ENCODE results near the gene VEGFB.

Gene VEGFB

DNA sequence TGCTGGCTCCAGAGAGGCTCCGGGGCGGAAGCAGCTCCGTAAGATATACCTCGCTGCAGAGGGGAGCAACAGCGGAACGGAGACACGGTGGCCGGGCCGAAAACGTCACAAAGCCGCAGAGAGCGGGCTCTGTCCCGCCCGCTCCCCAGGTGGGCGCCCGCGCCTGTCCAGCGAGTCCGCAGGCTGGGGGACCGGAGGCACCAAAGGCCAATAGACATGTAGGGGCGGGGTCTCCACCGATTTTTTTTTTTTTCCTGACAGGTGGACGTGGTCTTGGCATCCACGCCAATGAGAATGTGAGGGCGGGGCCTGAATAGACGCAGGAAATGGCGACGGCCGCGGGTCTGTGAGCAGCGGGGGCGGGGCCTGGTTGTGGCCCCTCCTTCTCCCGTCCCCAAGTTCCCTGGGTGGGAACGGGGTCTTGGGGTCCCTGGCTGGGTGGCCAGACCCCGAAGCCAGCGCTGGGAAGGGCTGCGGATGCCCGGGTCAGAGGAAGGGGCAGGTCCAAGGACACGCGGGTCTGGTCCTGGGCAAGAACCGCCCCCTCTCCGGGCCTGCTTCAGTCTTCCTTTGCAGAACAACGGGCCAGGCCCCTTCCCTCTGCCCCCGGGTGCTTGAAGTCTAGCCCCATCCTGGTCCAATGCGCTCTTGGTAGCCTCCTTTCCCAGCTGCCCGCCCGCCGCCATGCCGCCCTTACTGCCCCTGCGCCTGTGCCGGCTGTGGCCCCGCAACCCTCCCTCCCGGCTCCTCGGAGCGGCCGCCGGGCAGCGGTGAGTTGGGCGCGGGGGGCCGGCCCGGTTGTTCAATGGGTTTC lies 4.0 kb upstream of the VEGFB start, which contains the start of gene DNAJC4:
Gene DNAJC4, plus strand, starts transcription at position 378 of the 814 bp plus-strand sequence. Its CDS starts 307 bp downstream, at position 685.
- in situ Hi-C loops (cut with MboI; ENCODE audit: low sequenced_read_pairs): no loop called here

DNA sequence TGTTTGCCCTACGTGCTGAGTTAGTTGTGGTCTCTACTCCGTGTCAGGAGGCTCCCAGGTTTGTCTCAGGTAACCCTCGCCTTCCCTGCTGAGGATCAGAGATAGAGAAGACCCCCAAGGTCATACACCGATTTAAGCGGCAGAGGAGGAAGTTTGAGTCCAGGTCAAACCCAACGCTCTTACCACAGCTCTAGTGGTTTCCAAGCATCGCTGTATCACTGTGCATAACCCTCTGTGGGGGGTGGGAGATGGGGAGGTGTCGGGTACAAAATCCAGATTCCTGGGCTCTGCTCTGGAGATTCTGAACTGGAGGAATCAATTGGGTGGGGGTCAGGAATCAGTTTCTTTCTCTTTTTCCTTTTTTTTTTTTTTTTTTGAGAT lies 3.4 kb upstream of the VEGFB start:
- in situ Hi-C loops (cut with MboI; ENCODE audit: low sequenced_read_pairs): no loop called here

DNA sequence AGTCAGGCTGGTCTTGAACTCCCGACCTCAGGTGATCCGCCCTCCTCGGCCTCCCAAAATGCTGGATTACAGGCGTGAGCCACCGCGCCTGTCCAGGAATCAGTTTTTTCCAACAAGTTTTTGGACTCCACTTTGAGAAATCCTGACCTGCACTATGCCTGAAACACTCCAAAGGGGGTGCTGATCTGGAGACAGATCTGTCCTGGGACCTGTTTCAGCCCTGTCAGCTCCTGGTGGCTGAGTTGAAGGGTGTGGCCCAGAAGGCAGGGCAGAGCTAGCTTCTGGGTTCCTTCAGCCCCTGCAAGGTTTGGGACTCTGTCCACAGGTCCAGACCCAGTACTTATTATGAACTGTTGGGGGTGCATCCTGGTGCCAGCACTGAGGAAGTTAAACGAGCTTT lies 2.8 kb upstream of the VEGFB start:
- in situ Hi-C loops (cut with MboI; ENCODE audit: low sequenced_read_pairs): no loop called here

DNA sequence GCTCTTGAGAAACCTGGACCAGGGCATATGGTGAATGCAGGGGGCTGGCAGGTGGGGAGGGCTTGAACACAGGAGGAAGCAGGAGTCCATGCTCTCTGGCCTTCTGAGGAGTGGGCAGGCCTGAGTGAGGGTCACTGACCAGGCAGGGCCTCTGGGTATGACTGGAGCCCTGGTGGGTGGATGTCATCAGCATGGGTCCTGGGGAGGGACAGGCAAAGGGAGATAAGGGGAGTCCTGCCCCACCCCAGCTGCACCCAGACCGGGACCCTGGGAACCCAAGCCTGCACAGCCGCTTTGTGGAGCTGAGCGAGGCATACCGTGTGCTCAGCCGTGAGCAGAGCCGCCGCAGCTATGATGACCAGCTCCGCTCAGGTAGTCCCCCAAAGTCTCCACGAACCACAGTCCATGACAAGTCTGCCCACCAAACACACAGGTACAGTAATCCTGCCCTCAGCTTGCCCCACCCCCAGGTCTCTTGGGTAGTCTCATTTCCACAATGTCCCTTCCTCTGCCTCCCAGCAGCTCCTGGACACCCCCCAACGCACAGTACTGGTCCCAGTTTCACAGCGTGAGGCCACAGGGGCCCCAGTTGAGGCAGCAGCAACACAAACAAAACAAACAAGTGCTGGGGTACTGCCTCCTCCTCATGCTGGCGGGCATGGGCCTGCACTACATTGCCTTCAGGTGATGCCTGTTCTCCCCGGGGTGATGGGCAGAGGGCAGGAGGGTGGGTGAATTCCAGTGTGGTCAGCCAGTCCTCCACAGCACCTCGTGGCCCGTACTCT lies 2.0 kb upstream of the VEGFB start:
- in situ Hi-C loops (cut with MboI; ENCODE audit: low sequenced_read_pairs): no loop called here

DNA sequence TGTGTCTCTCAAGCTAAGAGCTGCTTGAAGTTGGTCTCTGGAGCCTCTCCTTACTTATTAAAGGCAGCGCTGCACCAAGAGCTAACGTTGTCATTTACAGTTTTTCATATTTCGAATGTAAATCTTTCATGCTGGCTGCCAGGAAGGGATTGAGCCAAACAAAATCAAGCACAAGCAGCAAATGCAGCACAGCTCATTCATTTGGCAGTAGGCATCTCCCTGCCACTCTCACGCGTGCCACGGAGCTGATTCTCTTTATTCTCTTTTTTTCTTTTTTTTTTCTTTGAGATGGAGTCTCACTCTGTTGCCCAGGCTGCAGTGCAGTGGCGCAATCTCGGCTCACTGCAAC lies 1.4 kb upstream of the VEGFB start:
- in situ Hi-C loops (cut with MboI; ENCODE audit: low sequenced_read_pairs): no loop called here

DNA sequence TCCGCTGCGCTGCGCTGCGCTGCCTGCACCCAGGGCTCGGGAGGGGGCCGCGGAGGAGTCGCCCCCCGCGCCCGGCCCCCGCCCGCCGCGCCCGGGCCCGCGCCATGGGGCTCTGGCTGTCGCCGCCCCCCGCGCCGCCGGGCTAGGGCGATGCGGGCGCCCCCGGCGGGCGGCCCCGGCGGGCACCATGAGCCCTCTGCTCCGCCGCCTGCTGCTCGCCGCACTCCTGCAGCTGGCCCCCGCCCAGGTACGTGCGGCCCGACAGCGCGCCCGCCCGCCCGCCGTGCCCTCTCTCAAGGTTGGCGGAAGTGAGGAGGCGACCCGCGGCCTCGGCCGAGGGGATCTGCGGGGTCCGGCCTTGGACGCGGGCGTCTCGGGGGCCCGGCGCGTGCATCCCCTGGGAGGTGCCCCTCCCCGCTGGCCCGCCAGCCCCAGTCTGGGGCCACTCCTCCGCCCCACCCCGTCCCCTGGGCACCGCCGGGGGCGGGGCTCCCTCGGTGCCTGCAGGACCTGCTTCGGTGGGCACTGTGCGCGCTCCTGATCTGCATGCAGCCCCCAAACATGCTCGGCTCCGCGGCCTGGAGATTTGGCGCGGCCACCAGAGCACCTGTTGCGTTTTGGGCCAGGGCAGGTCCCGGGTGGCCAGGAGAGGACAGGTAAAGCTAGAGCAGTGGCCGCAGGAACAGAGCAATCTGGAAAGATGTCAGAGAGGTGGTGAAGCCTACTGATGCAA lies 429 bp downstream of the VEGFB start:
- in situ Hi-C loops (cut with MboI; ENCODE audit: low sequenced_read_pairs): no loop called here

DNA sequence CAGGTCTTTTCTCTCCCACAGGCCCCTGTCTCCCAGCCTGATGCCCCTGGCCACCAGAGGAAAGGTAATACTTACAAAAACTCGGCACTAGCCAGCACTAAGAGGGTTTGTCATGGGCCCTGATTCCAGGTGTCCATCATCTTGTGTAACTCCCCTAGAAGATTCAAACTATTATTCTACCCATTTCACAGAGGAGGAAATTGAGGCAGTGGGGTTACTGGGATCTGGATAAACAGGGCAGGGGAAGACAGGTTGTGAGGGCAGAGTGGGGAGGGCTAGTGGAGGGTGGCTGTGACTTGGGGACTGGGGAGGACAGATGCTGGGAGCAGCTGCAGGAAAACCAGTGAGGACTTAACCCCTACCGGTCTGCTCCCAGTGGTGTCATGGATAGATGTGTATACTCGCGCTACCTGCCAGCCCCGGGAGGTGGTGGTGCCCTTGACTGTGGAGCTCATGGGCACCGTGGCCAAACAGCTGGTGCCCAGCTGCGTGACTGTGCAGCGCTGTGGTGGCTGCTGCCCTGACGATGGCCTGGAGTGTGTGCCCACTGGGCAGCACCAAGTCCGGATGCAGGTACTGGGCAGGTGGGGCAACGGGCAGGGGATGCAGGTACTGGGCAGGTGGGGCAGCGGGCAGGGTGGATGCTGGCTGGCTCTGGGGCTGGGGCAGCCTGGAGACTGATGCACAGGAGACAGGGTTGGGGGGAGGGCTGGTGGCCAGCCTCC lies 1.2 kb downstream of the VEGFB start:
- in situ Hi-C loops (cut with MboI; ENCODE audit: low sequenced_read_pairs): no loop called here

DNA sequence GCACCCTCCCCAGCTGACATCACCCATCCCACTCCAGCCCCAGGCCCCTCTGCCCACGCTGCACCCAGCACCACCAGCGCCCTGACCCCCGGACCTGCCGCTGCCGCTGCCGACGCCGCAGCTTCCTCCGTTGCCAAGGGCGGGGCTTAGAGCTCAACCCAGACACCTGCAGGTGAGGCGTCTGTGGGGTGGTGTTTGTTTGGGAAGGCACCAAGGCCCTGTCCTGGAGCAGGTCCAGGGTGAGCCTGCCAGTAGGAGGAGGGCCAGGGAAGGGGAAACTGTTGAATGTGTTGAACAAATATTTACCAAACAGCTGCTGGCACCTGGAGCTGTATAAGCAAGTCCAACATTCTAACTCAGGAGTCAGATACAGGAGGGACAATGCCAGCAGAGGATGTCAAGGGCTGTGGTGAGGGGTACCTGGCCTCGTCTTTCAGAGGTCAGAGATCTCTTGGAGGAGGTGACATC lies 3.1 kb downstream of the VEGFB start:
- in situ Hi-C loops (cut with MboI; ENCODE audit: low sequenced_read_pairs): no loop called here

DNA sequence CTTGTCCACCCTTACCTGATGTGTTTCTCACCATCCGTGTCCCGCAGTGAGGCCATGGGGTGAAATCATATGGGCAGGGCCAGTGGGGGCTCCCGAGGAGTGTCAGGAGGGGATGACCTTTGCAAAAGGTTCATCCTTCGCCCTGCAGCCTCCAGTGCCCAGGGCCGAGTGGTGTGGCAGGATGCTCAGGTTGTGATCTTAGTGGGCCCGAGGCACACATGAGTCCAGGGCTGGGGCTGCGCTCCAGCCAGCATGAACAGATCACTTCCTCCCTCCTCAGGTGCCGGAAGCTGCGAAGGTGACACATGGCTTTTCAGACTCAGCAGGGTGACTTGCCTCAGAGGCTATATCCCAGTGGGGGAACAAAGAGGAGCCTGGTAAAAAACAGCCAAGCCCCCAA lies 3.7 kb downstream of the VEGFB start:
- in situ Hi-C loops (cut with MboI; ENCODE audit: low sequenced_read_pairs): no loop called here

DNA sequence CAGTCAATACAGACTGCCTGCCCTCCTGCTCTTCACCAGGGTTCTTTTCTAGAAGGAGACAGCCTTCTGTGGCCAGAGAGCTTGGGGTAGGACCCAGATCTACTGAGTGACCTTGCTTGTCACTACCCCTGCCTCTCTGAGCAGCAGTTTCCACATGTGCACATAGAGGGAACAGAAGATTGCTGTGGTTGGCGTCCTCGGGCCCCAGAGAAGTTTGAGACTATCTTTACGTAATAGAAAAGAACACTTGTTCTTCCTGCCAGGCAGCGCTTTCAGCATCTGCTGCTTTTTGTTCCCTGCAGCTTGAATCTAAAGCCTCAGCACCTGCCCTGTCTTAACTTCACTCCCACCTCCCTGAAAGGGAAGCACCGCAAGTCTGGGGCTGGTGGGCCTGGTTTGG lies 4.6 kb downstream of the VEGFB start:
- in situ Hi-C loops (cut with MboI; ENCODE audit: low sequenced_read_pairs): no loop called here

DNA sequence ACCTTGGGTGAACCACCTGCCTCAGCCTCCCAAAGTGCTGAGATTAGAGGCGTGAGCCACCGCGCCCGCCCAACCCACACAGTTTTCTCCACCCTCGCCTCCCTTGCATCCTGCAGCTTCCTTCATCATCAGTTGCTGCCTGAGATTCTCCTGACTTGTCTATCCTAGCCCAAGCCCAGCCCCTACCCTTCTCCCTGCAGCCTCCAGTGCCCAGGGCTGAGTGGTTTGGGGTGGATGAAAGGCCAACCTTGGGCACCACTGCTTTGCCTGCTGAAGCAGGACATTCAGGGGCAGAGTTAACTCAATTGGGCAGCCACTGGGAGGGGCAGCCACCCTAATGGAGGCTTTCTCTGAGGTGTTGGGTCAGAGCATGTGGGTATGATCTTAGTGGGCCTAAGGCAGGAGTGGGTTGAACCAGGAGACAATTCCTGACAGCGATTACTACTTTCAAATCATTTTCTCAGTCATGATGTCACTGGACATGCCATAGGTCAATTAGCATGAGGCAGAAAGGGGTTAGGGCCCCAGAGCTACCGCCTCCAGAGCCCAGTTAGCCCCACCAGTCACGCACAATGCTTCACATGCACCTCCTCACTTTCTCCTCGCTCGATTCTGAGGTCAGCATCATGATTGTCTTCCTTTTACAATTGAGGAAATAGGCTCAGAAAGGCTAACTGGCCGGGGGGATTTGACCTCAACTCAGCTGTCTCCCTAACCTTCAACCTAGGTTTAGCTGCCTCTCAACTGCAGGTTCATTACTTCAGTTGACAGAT lies 5.5 kb downstream of the VEGFB start:
- in situ Hi-C loops (cut with MboI; ENCODE audit: low sequenced_read_pairs): no loop called here

DNA sequence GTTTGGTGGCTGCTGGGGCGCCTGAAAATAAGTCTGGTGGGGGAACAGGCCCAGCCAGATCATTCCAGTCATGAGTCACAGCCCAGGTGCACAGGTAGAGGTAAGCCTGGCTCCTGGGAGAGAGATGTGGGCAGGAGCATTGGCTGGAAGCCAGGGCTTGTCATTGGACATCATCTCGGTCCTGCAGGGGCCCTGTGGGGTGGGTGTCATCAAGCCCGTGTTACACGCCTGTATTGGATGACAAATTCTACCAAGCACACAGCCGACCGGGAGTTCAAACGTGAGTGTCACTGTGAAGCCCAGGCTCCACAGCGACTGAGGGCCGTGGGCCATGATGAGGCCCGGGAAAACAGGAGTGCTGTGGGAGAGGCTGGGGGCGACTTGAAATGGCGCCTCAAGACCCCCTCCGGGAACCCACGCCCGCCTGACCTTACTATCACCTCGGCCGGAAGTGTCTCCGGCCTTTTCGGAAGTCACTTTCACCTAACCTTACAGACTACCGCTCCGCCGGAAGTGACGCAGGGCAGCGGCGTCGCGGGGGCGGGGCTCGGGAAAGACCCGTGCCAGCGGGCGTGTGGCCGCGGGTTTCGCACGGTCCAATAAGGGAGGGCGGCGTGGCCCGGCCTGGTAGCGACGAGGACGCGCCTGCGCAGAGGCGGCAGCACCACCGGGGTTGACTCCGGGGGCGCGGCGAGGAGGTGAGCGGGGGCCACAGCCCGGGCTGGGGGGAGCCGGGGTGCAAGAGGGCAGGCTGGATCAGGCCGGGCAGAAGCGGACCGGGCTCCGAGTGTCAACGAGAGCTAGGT lies 6.3 kb downstream of the VEGFB start, which contains the start of gene FKBP2:
Gene FKBP2, plus strand, starts transcription at position 661 of the 806 bp plus-strand sequence. CDS start 1,293 bp downstream, outside the sequence.
- in situ Hi-C loops (cut with MboI; ENCODE audit: low sequenced_read_pairs): no loop called here

DNA sequence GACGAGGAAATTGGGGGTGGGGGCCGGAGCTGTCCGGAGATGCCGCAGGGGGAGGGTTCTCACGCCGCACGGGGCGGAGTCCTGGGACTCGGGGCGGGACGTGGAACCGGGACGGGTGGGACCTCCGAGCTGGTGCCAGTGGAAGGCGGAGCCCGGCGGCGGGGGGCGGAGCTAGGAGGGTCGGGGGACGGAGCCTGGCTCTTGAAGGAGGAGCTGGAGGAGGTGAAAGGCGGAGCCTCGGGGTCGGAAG lies 6.8 kb downstream of the VEGFB start:
- in situ Hi-C loops (cut with MboI; ENCODE audit: low sequenced_read_pairs): no loop called here

DNA sequence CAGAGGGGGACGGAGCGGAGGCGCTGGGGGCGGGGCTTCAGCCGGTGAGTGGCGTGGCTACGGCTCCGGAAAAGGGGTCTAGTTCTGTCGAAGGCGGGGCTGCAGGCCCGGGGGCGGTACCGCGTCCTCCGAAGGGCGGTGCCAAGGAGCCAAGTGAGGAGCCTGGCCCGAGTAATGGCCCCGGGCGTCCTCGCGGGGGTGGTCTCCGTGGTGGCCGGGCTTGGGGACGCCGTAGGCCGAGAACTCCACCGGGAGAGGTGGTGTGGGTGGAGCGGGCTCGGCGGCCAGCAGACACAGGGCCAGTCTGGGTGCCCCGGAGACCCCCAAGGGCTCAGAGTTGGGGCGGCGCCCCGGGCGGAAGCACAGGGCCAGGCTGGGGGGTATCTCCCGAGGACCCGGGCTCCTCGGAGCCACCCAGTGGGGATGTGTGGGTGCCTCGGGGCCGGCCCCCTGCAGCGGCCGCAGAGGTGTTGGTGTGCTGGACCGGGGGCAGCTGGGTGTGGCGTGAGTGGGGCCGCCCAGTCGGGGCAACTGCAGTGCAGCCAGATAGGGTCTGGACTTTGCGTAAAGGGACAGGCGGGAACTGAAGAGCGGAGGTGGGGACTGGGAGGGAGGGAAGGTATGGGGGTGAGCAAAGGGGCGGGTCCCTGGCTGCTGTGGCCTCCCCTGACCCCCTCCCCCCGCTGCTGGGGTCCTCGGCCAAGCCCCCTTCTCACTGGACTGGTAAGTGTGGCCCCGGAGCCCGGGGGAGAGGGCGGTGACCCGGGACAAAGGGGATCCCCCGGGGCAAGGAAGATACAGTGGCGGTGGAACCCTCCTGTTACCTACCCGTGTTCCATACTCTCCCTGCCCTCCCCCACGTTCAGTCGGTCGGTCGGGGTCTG lies 7.3 kb downstream of the VEGFB start:
- in situ Hi-C loops (cut with MboI; ENCODE audit: low sequenced_read_pairs): no loop called here

DNA sequence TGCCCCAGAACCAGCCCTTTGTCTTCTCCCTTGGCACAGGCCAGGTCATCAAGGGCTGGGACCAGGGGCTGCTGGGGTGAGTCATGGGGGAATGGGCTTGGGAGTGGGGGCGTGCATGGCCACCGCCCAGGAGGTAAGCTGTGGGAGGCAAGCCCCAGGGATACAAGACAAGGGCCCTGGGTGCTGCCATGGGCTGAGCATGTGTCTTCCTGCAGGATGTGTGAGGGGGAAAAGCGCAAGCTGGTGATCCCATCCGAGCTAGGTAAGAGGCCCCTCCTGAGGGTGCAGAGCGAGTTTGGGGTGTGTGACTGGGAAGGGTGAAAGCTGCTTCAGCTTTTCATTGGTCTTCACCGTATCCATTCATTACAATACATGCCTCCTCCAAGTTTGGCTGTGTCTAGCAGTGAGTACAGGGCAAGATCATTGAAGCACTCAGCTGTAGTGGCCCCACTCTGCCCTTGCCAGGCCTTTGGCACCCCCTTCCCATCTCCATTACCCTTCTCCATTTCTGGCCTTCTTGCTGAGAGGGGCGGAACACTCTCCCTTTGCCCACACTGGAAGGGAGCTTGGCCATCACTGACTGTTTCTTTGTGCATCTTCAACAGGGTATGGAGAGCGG lies 9.0 kb downstream of the VEGFB start:
- in situ Hi-C loops (cut with MboI; ENCODE audit: low sequenced_read_pairs): no loop called here

DNA sequence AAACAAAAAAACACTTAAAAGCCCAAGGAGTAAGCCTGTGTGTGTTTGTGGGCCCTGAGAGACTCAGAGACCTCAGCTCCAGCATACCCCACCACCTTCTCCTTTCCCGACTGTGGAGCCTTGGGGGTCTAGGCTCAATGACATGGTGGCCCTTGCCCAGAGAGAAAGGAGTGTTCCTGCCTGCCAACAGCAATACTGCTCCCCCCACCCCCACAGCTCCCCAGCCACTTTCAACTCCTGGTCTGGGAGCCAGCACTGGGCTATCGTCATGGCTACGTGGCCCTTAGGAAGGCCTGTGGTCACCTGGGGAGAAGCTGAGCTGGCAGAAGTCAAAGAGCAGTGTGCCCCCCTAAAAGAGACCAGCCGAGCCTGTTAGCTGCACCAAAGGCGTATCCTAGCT lies 9.7 kb downstream of the VEGFB start:
- in situ Hi-C loops (cut with MboI; ENCODE audit: low sequenced_read_pairs): no loop called here

DNA sequence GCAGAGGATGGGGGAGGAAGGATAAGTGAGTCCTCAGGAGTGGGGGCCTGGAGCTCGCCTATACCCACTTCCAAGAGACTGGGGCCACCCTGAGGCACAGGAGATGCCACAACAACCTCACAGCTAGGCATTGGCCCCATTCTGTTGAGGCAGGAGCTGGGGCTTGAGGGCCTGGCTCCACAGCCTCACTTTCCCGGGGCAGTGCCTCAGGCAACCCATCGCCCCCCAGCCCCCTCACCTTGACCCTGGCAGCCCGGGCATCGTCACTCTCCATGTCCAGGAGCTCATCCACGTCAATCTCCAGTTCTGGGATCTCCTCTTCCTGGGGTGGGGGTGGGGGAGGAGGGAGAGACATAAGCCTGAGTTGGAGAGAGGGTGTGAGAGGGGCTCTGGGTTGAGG lies 10.6 kb downstream of the VEGFB start:
- in situ Hi-C loops (cut with MboI; ENCODE audit: low sequenced_read_pairs): no loop called here

DNA sequence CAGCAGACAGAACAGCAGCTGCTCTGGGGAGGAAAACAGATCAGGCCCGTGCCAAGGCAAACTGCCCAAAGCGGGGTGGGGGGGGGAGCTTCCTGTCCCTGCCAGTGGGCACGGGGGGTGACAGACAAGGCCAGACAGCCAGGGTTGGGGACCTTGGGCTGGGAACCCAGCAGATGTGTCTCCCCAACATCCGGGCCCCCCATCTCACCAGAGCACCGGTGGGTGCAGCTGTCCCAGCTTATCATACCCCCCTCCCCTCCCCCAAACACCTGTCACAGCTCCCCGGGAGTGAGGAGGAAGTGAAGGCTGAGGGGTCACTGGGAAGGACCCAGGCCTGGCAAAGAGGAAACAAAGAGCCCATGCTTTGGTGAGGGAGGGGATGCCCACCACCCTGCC lies 11.0 kb downstream of the VEGFB start:
- in situ Hi-C loops (cut with MboI; ENCODE audit: low sequenced_read_pairs): no loop called here
